ENCODE data around the gene MIPEP.

The MIPEP gene

GRCh38 chr13:23817136-23817535 is 72.1 kb downstream of the MIPEP start:
- Histone ChIP-seq H3F3A (ENCODE audit: insufficient read depth, low read length) (no peaks in the 10 kb centered on the region), H3K9me3 (ENCODE audit: low read length) (no peaks in the 10 kb centered on the region), H3K4me1 (ENCODE audit: insufficient read depth, low read length, severe bottlenecking) (peaks cover 1% of the 10 kb centered on the region), H3K4me2 (ENCODE audit: low read length) (no peak overlapping the region), H2AFZ (ENCODE audit: low read length) (no peak overlapping the region), H3K36me3 (ENCODE audit: insufficient read depth, low read length) (no peaks in the 10 kb centered on the region), H4K20me1 (ENCODE audit: insufficient read depth, low read length) (no peaks in the 10 kb centered on the region), H3K27me3 (ENCODE audit: insufficient read depth, low read length) (no peaks in the 10 kb centered on the region), H3K79me2 (ENCODE audit: insufficient read depth, low read length) (no peaks in the 10 kb centered on the region), H3K4me3 (ENCODE audit: low read depth, low read length, poor library complexity, severe bottlenecking) (no peak overlapping the region), H3K9ac (ENCODE audit: low read length) (no peak overlapping the region), H3K27ac (ENCODE audit: low read depth, low read length, poor library complexity, severe bottlenecking) (no peak overlapping the region), H3K9me2 (ENCODE audit: low read depth, low read length) (no peaks in the 10 kb centered on the region)
- TF ChIP-seq CTCF (IDR thresholded peaks at IDR 0.05; ENCODE audit: low read length) (no peak), EZH2 (IDR thresholded peaks at IDR 0.05; ENCODE audit: borderline replicate concordance, low read length) (no peak)

GRCh38 chr13:23813635-23814034 is 75.6 kb downstream of the MIPEP start:
- Histone ChIP-seq H3K4me2 (ENCODE audit: low read length) (no peak overlapping the region), H3K9ac (ENCODE audit: low read length) (no peak overlapping the region), H3K27ac (ENCODE audit: low read depth, low read length, poor library complexity, severe bottlenecking) (no peak overlapping the region), H4K20me1 (ENCODE audit: insufficient read depth, low read length) (no peaks in the 10 kb centered on the region), H3K27me3 (ENCODE audit: insufficient read depth, low read length) (no peaks in the 10 kb centered on the region), H3K9me3 (ENCODE audit: low read length) (no peaks in the 10 kb centered on the region), H3K9me2 (ENCODE audit: low read depth, low read length) (no peaks in the 10 kb centered on the region), H3F3A (ENCODE audit: insufficient read depth, low read length) (no peaks in the 10 kb centered on the region), H2AFZ (ENCODE audit: low read length) (no peak overlapping the region), H3K79me2 (ENCODE audit: insufficient read depth, low read length) (no peaks in the 10 kb centered on the region), H3K4me3 (ENCODE audit: low read depth, low read length, poor library complexity, severe bottlenecking) (no peak overlapping the region), H3K36me3 (ENCODE audit: insufficient read depth, low read length) (no peaks in the 10 kb centered on the region), H3K4me1 (ENCODE audit: insufficient read depth, low read length, severe bottlenecking) (peaks cover 20% of the 10 kb centered on the region)
- TF ChIP-seq CTCF (IDR thresholded peaks at IDR 0.05; ENCODE audit: low read length) (no peak), EZH2 (IDR thresholded peaks at IDR 0.05; ENCODE audit: borderline replicate concordance, low read length) (no peak)

- no peak for TF ChIP-seq CTCF (IDR thresholded peaks at IDR 0.05; ENCODE audit: low read length)
- TF ChIP-seq EZH2 (IDR thresholded peaks at IDR 0.05; ENCODE audit: borderline replicate concordance, low read length), result no peak
- Histone ChIP-seq H3K4me3 (ENCODE audit: low read depth, low read length, poor library complexity, severe bottlenecking) (no peak overlapping the region), H3K36me3 (ENCODE audit: insufficient read depth, low read length) (no peaks in the 10 kb centered on the region), H3K79me2 (ENCODE audit: insufficient read depth, low read length) (no peaks in the 10 kb centered on the region), H3K27me3 (ENCODE audit: insufficient read depth, low read length) (no peaks in the 10 kb centered on the region), H3F3A (ENCODE audit: insufficient read depth, low read length) (no peaks in the 10 kb centered on the region), H3K4me2 (ENCODE audit: low read length) (no peak overlapping the region), H3K4me1 (ENCODE audit: insufficient read depth, low read length, severe bottlenecking) (peaks cover 38% of the 10 kb centered on the region), H3K9ac (ENCODE audit: low read length) (no peak overlapping the region), H4K20me1 (ENCODE audit: insufficient read depth, low read length) (no peaks in the 10 kb centered on the region), H3K9me2 (ENCODE audit: low read depth, low read length) (no peaks in the 10 kb centered on the region), H3K27ac (ENCODE audit: low read depth, low read length, poor library complexity, severe bottlenecking) (peak overlapping the region; percentile 19), H3K9me3 (ENCODE audit: low read length) (no peaks in the 10 kb centered on the region), H2AFZ (ENCODE audit: low read length) (no peak overlapping the region)
Observed at GRCh38 chr13:23811366-23812062, 77.7 kb downstream of the MIPEP start.

Measured in OCI-LY1 (cell line).